ENCODE data around the gene IMMP2L. TPM values are rescaled to one million over a fixed set of nuclear protein-coding genes. Genes with fewer than 3 reads are reported as not detected.

The IMMP2L gene
- total RNA-seq, 1 donor from 2014 or later = 11.9 TPM

- peaks cover 11% of the 10 kb centered on the region for H3K4me1 Mint-ChIP-seq
- no peaks in the 10 kb centered on the region for H3K27me3 Mint-ChIP-seq (ENCODE audit: low read depth)
- no peak for TF ChIP-seq CTCF (conservative IDR thresholded peaks at IDR 0.05)
- H3K4me3 Mint-ChIP-seq = no peak overlapping the region
- H3K36me3 Mint-ChIP-seq (ENCODE audit: low read depth) = no peaks in the 10 kb centered on the region
- DNase-seq (ENCODE audit: low read depth, low spot score) = no peak
- no peaks in the 10 kb centered on the region for H3K9me3 Mint-ChIP-seq
- H3K27ac Mint-ChIP-seq (ENCODE audit: unreplicated experiment) = no peak overlapping the region
Measured at GRCh38 chr7:111045449-111045848, 516.8 kb downstream of the IMMP2L start.

- H3K27ac Mint-ChIP-seq (ENCODE audit: unreplicated experiment) = no peak overlapping the region
- no peak overlapping the region for H3K4me3 Mint-ChIP-seq
- TF ChIP-seq CTCF (conservative IDR thresholded peaks at IDR 0.05) = no peak
- H3K4me1 Mint-ChIP-seq = no peaks in the 10 kb centered on the region
- no peaks in the 10 kb centered on the region for H3K9me3 Mint-ChIP-seq
- H3K36me3 Mint-ChIP-seq (ENCODE audit: low read depth) = no peaks in the 10 kb centered on the region
- no peaks in the 10 kb centered on the region for H3K27me3 Mint-ChIP-seq (ENCODE audit: low read depth)
- no peak for DNase-seq (ENCODE audit: low read depth, low spot score)
Measured at GRCh38 chr7:111043561-111043960, 518.7 kb downstream of the IMMP2L start.

- H3K27me3 Mint-ChIP-seq (ENCODE audit: low read depth) = no peaks in the 10 kb centered on the region
- no peak overlapping the region for H3K4me3 Mint-ChIP-seq
- no peak for DNase-seq (ENCODE audit: low read depth, low spot score)
- no peak for TF ChIP-seq CTCF (conservative IDR thresholded peaks at IDR 0.05)
- H3K4me1 Mint-ChIP-seq = no peaks in the 10 kb centered on the region
- no peak overlapping the region for H3K27ac Mint-ChIP-seq (ENCODE audit: unreplicated experiment)
- no peaks in the 10 kb centered on the region for H3K9me3 Mint-ChIP-seq
- H3K36me3 Mint-ChIP-seq (ENCODE audit: low read depth) = no peaks in the 10 kb centered on the region
Measured at GRCh38 chr7:111042842-111043241, 519.5 kb downstream of the IMMP2L start.

- Mint-ChIP-seq H3K9me3 (no peaks in the 10 kb centered on the region), H3K27ac (ENCODE audit: unreplicated experiment) (no peak overlapping the region), H3K36me3 (ENCODE audit: low read depth) (no peaks in the 10 kb centered on the region), H3K27me3 (ENCODE audit: low read depth) (no peaks in the 10 kb centered on the region), H3K4me1 (no peaks in the 10 kb centered on the region), H3K4me3 (no peak overlapping the region)
- no peak for DNase-seq (ENCODE audit: low read depth, low spot score)
- TF ChIP-seq CTCF (conservative IDR thresholded peaks at IDR 0.05) = no peak
Measured at GRCh38 chr7:111041577-111041976, 520.7 kb downstream of the IMMP2L start.

GRCh38 chr7:111038185-111038584 lies 524.1 kb downstream of the IMMP2L start:
- TF ChIP-seq CTCF (conservative IDR thresholded peaks at IDR 0.05) = no peak
- Mint-ChIP-seq H3K36me3 (ENCODE audit: low read depth) (no peaks in the 10 kb centered on the region), H3K4me3 (no peak overlapping the region), H3K4me1 (no peaks in the 10 kb centered on the region), H3K27ac (ENCODE audit: unreplicated experiment) (no peak overlapping the region), H3K27me3 (ENCODE audit: low read depth) (no peaks in the 10 kb centered on the region), H3K9me3 (no peaks in the 10 kb centered on the region)
- DNase-seq (ENCODE audit: low read depth, low spot score) = no peak

GRCh38 chr7:111031916-111032315 lies 530.4 kb downstream of the IMMP2L start:
- Mint-ChIP-seq H3K4me3 (no peak overlapping the region), H3K4me1 (peaks cover 2% of the 10 kb centered on the region), H3K27ac (ENCODE audit: unreplicated experiment) (no peak overlapping the region), H3K27me3 (ENCODE audit: low read depth) (no peaks in the 10 kb centered on the region), H3K36me3 (ENCODE audit: low read depth) (no peaks in the 10 kb centered on the region), H3K9me3 (no peaks in the 10 kb centered on the region)
- no peak for TF ChIP-seq CTCF (conservative IDR thresholded peaks at IDR 0.05)
- DNase-seq (ENCODE audit: low read depth, low spot score) = no peak
